CD4-positive, alpha-beta T cell treated with Interleukin-6 for 4 hours (primary cell): ENCODE results near the gene ZNF784.

Experiments
- DNase-seq: peaks from one replicate; pipeline ENCODE4 v3.0.0-alpha.2; 2020; ENCODE audit warnings: mixed read lengths

ZNF784 gene

DNA sequence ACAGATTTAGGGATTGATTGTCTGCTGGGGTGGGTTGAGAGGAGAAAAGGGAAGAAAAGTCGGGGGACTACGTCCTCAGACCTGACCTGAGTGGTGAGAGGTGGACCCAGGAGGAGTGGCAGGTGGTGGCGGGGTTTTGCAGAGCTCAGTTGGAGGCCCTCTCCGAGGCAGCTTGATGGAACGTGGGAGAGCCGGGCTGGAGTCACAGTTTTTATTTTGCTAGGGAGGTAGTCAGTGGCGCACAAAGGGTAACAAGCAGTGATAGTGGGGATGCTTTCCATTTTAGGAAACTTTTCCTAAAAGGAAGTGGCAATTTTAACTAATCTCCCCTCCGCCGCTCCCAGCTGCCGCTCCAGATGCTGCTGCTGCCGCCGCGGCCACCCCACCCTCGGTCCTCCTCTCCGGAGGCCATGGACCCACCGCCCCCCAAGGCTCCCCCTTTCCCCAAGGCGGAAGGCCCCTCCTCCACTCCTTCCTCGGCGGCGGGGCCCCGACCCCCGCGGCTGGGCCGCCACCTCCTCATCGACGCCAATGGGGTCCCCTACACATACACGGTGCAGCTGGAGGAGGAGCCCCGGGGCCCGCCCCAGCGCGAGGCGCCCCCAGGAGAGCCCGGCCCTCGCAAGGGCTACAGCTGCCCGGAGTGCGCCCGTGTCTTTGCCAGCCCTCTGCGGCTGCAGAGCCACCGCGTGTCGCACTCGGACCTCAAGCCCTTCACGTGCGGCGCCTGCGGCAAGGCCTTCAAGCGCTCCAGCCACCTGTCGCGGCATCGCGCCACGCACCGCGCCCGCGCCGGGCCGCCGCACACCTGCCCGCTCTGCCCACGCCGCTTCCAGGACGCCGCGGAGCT is 18.0 kb upstream of the ZNF784 start:
- DNase-seq = peak; percentile 44

DNA sequence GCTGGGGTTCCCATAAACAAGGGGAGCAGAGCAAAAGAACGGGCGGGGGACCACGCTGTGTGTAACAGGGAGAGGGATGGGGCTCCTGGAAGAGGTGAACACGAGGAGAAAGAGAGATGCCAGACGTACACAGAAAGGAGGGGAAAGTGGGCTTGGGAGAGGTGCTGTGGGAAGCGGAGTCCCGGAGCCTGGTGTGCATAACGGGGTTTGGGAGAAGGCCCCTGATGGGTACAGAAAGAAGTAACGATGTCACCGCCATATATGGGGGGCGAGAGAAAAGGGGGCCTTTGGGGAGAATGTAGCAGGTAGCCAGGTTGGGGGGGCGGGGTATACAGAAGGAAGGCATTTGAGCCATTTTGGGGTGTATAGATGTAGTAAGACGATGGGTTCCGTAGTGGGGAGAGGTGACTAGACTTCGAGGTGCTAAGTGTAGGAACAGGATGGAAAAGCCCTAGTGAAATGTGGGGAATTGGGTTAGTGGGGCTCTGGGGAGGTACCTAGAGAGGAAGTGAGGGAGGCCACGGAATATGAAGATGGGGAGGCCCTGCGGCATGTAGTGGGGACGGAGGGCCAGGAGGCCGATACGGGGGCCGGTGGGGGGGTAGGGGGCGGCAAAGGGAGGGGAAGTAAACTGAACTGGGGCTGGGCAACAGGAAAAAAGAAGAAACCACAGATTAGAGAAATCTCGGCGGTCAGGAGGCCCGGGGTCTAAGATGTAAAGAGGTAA is 17.2 kb upstream of the ZNF784 start:
- DNase-seq = peak; percentile 37

DNA sequence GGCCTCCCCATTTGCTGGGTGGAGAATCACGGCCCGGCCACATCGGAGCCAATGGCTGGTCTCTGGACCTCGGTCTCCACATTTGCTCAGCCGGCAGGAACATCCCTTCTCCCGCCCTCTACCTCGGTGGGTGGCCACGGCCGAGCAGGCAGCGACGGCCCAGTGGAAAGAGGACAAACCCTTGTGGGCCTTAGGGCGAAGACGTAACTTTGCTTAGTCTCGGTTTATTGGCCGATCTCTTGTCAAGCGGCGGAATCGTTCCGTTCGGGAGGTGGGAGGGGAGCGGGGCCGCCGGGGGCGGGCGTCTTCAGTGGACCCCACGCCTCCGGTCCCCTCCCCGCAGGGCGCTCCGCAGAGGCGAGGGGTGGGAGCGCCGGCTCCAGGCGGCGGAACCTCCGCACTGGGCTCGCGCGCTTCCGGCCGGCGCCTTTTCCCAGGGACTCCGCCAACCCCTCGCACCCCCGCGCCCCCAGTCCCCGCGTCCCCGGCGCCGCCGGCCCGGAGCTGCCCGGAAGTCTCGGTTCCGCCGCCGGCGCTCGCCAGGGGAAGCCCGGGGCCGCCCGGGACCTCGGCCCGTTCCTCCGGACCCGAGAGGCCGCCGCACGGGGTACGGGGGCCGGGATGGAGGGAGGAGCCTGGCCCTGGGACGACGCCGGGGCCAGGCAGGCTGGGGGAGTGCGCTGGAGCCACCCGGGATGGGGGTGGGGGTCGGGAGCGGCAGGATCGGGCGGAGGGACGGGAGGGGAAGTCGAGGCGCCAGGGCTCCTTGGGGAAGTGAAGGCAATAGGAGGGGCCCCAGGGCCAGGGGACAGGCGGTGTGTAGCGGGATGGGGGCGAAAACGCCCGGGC is 16.4 kb upstream of the ZNF784 start, which contains the start of gene ZNF580:
ZNF580 (plus strand) TSS at position 426 of the 849 bp plus-strand sequence. CDS start 1,507 bp downstream, outside the sequence.
- DNase-seq = peak; percentile 64

- peak; percentile 82 for DNase-seq
Observed at GRCh38 chr19:55640043-55640576, 15.7 kb upstream of the ZNF784 start.

DNA sequence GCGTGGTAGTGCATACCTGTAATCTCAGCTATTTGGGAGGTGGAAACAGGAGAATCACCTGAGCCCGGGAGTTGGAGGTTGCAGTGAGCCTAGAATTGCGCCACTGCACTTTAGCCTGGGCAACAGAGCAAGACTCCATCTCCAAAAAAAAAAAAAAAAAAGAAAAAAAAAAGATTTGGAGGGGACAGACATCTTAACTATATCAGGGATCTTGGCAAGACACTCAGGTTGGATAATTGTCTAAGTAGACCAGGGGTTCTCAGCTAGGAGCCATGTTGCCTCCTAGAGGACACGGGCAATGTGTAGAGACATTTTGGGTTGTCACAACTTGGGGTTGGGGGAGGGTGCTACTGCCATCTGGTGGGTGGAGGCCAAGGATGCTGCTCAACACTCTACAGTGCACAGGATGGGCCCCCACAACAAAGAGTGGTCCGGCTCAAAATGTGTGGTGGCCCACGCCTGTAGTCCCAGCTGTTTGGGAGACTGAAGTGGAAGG is 14.5 kb upstream of the ZNF784 start:
- peak; percentile 63 for DNase-seq

DNA sequence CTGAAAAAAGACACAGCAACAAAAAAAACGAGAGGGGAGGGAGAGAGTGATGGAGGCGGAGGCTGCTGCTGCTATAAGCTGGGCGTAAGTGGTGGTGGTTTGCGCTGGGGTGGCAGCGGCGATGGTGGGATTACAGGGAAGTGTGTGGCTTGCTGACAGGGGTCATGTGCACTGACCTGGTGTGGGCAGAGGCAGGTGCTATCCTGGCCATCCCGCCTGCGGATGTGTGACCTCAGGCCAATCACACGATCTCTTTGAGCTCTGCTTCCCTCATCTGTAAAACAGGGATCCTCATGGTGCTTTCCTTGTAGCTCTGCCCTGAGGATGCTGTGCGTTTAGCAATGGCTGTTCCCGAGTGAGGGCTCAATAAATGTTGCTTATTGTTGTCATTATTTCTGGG is 13.2 kb upstream of the ZNF784 start:
- DNase-seq = no peak

DNA sequence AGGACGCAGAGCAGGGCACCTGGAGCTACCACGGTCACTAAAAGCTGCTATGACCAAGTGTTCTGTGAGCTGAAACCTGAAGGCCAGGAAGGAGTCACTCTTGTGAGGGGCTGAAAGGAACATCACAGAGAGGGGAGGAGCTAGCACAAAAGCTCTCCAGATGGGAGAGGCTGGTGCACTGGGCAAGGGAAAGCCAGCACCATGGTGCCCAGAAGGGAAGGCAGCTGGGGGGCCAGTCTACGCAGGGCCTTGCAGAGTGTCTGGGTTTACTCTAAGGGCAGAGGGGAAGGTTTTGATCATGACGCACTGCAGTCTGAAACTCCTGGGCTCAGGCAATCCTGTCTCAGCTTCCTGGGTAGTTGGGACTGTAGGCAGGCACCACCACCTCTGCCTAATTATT is 12.4 kb upstream of the ZNF784 start:
- no peak for DNase-seq

- DNase-seq = no peak
Observed at GRCh38 chr19:55635856-55636440, 11.6 kb upstream of the ZNF784 start.

DNA sequence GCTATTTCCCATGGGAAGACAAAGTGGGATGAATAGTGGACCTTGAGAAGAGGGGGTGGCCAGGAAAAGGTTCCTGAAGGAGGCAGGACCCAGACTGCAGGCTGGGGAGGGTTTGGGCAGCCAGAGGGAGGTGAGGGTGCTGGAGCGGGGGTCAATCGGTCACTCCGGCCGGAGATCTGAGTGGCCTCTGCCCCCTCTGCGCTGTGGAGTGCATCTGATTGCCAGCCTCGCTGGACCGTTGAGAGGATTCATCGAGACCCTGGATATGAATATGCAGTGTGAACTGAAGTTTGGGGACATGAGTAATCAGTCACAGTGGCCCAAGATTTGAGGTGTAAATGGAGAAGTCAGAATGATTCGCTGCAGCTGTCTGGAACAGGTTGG is 11.0 kb upstream of the ZNF784 start:
- DNase-seq = no peak

DNA sequence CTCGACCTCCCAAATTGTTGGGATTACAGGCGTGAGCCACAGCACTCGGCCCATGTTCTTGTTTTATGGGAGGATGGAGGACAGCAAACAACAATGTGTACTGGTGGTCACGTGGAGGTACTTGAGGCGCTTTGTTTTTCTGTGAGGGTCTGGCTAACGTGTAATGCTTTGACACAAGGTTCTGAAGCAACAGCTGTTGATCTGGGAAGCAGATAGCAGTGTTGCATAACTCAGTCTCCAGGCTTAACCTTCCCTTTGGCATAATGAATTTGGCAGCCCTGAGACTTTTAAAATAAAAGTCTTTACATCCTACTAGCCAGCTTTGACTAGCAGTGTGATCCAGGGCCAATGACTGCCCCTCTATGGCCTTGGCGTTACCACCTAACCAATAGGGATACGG is 9.5 kb upstream of the ZNF784 start:
- no peak for DNase-seq

- DNase-seq = peak; percentile 93
Observed at GRCh38 chr19:55632463-55632834, 8.1 kb upstream of the ZNF784 start.

DNA sequence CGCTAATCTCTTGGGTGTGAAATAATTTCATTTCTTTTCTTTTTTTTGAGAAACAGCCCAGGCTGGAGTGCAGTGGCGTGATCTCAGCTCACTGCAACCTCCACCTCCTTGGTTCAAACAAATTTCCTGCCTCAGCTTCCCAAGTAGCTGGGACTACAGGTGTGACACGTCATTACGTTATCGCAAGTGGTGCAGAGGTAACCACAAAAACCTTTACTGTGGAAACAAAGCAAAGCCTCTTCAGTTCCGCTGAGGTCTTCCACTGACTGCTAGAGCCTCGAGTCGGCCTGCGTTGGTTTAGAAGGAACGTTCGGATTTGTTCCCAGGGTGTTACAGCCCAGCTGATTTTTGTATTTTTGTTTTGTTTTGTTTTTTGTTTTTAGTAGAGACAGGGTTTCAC is 2.0 kb upstream of the ZNF784 start:
- peak; percentile 72 for DNase-seq

DNA sequence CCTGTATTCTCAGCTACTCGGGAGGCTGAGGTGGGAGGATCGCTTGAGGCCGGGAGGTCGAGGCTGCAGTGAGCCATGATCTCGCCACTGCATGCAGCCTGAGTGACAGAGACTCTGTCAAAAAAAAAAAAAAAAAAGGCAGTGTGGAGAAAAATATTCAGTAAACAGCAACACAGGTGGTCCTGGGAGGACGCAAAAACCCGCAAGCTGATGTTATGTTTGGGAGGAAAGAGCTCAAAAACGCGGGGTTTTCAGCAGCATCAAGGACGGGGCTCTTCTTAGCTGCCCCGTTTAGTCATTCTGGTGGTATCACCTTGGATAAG is 599 bp upstream of the ZNF784 start:
- no peak for DNase-seq

- DNase-seq = no peak
Observed at GRCh38 chr19:55623561-55623960, 805 bp downstream of the ZNF784 start.

DNA sequence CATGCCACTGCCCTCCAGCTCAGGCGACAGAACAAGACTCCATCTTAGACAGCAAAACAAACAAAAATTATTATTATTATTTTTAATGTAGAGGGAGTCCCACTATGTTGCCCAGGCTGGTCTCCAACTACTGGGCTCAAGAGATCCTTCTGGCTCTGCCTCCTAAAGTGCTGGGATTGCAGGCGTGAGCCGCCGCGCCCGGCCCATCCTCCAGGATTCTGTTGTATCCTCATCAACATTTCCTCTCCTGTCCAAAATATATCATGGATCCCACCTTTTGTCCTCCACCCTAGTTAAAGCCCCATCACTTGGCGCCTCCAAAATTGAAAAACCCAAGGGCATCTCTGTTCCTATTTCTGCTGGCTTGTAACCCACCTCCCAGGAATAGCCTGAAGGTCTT is 1.2 kb downstream of the ZNF784 start:
- DNase-seq = no peak

GRCh38 chr19:55622242-55622969 is 2.0 kb downstream of the ZNF784 start:
- no peak for DNase-seq

DNA sequence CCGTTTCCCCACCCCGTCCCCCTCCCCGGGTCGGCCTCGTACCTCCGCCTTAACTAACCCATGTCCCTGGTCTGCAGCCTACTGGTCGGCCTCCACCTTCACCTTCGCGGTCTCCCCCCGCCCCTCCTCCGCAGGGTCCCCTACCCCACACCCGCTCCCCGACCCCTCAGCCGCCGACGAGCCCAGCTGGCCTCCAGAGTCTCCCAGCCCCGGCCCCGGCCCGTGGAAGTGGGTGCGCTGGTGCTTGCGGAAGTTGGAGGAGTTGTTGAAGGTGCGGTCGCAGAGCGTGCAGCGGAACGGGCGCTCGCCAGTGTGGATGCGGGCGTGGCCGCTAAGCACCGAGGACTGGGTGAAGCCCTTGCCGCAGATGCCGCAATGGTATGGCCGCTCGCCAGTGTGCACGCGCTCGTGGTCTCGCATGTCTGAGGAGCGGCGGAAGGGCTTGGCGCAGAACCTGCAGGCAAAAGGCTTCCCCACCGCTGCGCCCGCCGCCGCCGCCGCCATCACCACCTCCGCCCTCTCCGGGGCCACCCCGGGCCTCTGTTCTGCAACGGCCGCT is 2.6 kb downstream of the ZNF784 start:
- no peak for DNase-seq

GRCh38 chr19:55621205-55621672 is 3.1 kb downstream of the ZNF784 start:
- DNase-seq = no peak

DNA sequence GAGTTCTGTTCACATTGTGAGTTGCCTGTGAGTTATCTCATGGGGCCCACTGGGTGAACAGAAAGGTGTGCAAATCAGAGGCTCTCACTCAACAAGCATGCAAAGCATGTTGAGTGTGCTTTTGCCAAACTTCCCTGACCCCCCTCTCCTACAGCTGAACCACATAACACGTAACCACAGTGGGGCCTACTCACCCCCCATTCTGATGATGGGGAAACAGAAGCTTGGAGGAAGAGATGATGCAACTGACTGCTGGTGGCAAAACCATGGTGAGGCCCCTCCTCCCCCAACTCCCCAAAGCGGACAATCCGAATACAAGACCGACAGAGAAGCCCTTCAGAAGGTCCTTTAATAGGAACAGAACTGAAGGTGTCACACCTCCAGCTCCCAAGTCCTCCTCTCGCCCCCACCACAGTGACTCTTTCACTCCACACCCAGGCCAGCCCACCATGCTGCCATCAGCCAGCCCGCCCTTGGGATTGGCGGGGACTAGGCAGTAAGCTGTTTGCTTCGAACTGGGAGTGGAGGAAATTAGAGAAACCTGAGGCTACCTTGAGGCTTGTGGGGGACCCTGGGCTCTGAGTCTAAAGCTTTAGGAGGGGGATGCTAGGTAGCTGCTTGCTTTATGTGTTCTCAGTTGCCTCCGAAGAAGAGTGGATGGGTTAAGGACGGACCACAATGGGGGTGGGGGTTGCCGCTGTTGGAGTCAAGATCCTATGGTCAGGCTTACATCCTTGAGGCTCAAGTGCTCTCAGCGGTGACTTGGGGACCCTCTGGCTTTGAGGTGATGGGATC is 3.8 kb downstream of the ZNF784 start:
- peak; percentile 45 for DNase-seq

DNA sequence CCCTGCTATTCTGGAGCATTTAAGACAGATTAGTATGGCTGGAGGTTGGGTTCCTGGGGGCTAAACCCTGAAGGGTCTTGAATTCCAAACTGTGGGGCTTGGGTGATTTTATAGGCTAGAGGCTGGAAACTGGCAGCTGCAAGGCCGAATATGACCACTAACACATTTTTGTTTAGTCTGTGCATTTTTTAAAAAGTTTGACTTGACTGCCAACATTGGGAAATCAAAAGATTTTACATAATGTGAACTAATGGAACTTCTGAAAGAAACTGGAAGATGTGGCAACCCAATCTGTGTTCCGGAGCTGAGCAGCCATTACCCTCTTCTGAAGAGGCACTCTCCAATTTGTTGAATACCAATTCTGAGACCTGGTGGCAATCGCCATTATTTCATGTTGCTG is 5.1 kb downstream of the ZNF784 start:
- no peak for DNase-seq

- no peak for DNase-seq
Observed at GRCh38 chr19:55618426-55618825, 5.9 kb downstream of the ZNF784 start.
